Astrocyte (in vitro differentiated cells and primary cell): ENCODE data around the gene BARX2.

Experiments used
- CTCF ChIP-seq: IDR thresholded peaks from 2 replicates; pipeline ENCODE4 v1.5.1; 2011; ENCODE audit warnings: low read depth, mild to moderate bottlenecking, inconsistent platforms, low read length, moderate library complexity; ENCODE audit not compliant: insufficient read depth
- EZH2 ChIP-seq: IDR thresholded peaks from 2 replicates; pipeline ENCODE4 v1.6.1; 2012; ENCODE audit warnings: mild to moderate bottlenecking, low read length, inconsistent platforms; ENCODE audit not compliant: insufficient read depth

GRCh38 chr11:129402206-129403171 is 26.8 kb downstream of the BARX2 start:
- no peak for TF ChIP-seq CTCF
- no peak for TF ChIP-seq EZH2
